ENCODE measurements around the gene RELN.

RELN gene

DNA sequence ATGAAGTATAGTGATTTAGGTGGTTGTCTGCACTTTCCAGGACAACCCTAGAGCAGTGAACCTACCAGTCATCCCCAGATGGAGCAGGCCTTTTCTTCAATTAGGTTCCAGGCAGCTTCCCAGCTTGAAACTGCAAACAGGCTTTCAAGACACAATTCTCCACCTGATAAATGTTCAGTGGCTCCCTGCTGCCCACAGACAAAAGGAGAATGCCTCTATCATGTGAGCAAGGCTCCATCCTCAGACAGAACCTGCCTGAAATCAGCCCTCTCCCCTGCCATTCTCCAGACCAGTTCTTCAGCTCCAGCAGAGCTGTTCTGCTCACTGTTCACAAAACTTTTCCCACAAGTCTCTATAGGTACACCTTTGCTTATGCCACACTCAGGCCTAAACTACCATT, 22.1 kb downstream of the RELN start:
- DNase-seq (ENCODE audit: low read depth, low spot score), result no peak
- in situ Hi-C loops (cut with HindIII; ENCODE audit: low sequenced_read_pairs), result no loop called here
- no peak overlapping the region for H3K4me3 ChIP-seq (ENCODE audit: low read depth, low read length)
- TF ChIP-seq CTCF (IDR thresholded peaks at IDR 0.05; ENCODE audit: low read depth, low read length), result no peak

DNA sequence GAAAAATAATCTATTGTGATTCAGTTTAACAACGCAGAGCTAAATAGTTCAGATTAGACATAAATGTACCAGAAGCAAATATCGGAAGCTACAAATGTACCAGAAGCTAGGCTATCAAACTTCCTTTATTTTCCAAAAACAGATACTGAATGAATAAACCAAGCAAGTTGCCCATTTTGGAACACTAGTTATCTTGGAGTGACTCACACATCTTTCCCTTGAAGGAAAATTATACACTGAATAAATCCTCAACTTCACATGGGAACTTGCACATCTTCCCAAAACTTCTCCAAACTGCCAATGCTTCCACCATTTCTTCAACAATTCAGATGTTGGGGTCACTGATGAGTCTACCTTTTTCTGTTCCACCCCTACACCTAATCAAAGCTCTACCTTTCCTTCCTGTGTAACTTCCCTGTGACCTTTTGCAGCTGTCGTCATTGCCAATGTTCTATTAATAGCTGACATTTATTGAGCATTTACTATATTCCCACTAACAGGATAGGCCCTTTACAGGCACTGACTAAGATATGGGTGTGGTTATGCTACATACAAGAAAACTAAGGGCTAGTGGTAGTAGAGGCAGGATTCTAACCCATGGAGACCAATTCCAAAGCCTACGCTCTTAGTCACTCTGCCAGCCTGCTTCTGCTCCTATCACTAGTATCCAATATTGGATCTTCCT, 22.7 kb downstream of the RELN start:
- no peak overlapping the region for H3K4me3 ChIP-seq (ENCODE audit: low read depth, low read length)
- TF ChIP-seq CTCF (IDR thresholded peaks at IDR 0.05; ENCODE audit: low read depth, low read length), result no peak
- no peak for DNase-seq (ENCODE audit: low read depth, low spot score)
- in situ Hi-C loops (cut with HindIII; ENCODE audit: low sequenced_read_pairs), result no loop called here

DNA sequence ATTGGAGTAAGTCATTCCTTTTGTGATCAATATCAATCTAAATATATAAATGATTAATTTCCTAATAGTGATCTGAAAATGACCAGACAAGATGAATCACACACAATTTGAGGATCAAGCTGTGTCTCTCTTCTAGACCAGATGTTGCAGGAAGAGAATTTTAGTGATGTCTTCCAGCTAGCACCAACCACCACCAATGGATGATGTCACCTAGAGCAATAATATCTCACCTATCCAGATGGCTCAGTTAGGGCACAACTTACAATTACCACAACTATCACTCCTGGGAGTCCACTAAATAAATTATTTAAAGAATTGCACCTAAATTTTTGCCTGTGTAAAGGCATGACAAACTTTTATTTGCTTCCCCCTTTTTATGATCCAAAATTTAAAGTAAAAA, 25.2 kb downstream of the RELN start:
- in situ Hi-C loops (cut with HindIII; ENCODE audit: low sequenced_read_pairs), result no loop called here

DNA sequence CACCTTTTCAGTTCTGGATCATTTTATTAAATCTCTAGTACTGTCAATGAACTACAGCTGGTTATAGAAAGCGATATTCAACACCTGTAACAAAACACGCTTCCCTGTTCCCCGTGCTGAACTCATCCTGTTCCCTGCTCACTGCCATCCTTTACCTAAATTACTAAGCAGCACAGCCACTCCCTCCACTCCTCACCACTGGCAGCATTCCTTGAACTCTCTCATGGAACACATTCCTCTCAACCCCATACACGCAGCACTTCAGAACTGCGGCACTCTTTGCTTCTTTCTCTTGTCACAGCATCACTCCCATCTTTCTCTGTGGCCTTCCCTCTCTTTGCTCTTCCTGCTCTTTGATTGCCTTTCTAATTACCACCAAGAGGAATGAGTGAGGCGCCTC, 27.4 kb downstream of the RELN start:
- no peak for DNase-seq (ENCODE audit: low read depth, low spot score)
- in situ Hi-C loops (cut with HindIII; ENCODE audit: low sequenced_read_pairs), result no loop called here
- no peak overlapping the region for H3K4me3 ChIP-seq (ENCODE audit: low read depth, low read length)
- no peak for TF ChIP-seq CTCF (IDR thresholded peaks at IDR 0.05; ENCODE audit: low read depth, low read length)

More for the DNA sequence above, 25.2 kb downstream of the RELN start:
- no peak for TF ChIP-seq CTCF (IDR thresholded peaks at IDR 0.05; ENCODE audit: low read depth, low read length)
- H3K4me3 ChIP-seq (ENCODE audit: low read depth, low read length), result no peak overlapping the region
- no peak for DNase-seq (ENCODE audit: low read depth, low spot score)

DNA sequence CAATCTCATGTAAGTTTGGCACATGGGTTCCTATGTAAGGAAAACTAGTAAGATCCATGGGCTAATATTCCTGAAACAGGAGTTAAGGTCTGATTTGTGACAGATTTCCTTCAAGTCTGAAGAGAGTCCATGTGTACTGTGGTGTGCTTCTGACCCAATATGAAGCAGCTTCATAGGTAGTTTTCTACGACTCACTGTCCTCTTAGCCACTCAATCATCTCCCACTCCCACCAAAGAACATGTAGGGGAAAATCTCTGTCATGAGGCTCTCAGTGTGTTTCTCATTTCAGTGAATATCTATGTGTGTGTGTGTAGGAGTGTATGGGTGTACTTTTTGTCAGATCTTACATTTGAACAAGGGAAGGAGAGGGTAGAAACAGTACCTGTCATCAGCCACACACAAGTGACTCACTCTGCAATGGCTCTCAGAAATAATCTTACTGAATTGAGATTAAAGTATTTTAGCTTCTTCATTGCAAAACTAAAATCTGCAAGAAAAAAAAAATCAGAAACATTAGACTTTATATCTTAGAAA, 31.1 kb downstream of the RELN start:
- H3K4me3 ChIP-seq (ENCODE audit: low read depth, low read length), result no peak overlapping the region
- DNase-seq (ENCODE audit: low read depth, low spot score), result no peak
- no peak for TF ChIP-seq CTCF (IDR thresholded peaks at IDR 0.05; ENCODE audit: low read depth, low read length)
- in situ Hi-C loops (cut with HindIII; ENCODE audit: low sequenced_read_pairs), result no loop called here

DNA sequence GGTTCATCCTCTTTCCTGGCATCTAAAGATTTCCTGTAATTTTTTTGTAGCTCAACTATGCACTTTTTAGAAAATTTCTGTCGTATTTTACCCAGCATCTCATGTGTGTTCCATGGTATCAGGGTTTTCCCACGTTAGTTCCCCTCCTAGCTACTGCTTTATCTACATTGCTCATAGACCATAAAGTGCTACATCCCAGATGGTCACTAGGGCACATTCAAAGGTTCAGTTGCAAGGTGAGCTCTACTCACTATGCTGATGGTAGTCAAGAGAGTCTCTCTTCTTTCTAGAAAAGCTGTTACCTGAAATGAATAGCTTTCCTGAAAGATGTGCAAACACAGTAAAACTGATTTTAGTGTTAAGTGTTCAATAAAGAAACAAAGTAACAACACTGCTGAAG, 33.5 kb downstream of the RELN start:
- in situ Hi-C loops (cut with HindIII; ENCODE audit: low sequenced_read_pairs), result no loop called here
- no peak for TF ChIP-seq CTCF (IDR thresholded peaks at IDR 0.05; ENCODE audit: low read depth, low read length)
- H3K4me3 ChIP-seq (ENCODE audit: low read depth, low read length), result no peak overlapping the region
- DNase-seq (ENCODE audit: low read depth, low spot score), result no peak

Measured in astrocyte of the spinal cord (primary cell).